K562 (cell line): ENCODE results near the gene SIAE.

Source experiments
- CBFB ChIP-seq: sonication (generic); formaldehyde crosslinking; IDR thresholded peaks from 2 replicates; pipeline ENCODE4 v1.4.0; 2020; ENCODE audit warnings: mild to moderate bottlenecking, missing genetic modification reagents
- CTCF ChIP-seq, 3 experiments: IDR thresholded peaks in 2 of 3; conservative IDR thresholded peaks in 1 of 3; 2 replicates each; pipeline ENCODE4 v1.5.1; 2011 to 2012; ENCODE audit warnings: low read length in 3 of 3, mild to moderate bottlenecking in 3 of 3, control low read depth in 2 of 3, improper control_type of control experiment in 1 of 3, inconsistent platforms in 1 of 3, low read depth in 1 of 3, mixed read lengths in 1 of 3, moderate library complexity in 1 of 3; ENCODE audit not compliant: insufficient read depth in 2 of 3
- ETV6 ChIP-seq, 3 experiments: fragments of 150-350 bp in 1 of 3; sonication (generic) in 1 of 3; formaldehyde crosslinking in 1 of 3; IDR thresholded peaks; 2 replicates each; pipeline versions ENCODE4 v1.6.1 to v1.8.0; 2014 to 2022; ENCODE audit warnings: borderline replicate concordance in 2 of 3, low read depth in 2 of 3, antibody characterized with exemption in 1 of 3, low read length in 1 of 3, mild to moderate bottlenecking in 1 of 3, missing genetic modification reagents in 1 of 3
- HEY1 ChIP-seq: fragments of 250-450 bp; sonication (Bioruptor Pico); IDR thresholded peaks from 2 replicates; pipeline ENCODE4 v1.5.0; 2020; ENCODE audit warnings: mild to moderate bottlenecking, moderate library complexity, borderline replicate concordance
- MNT ChIP-seq, 2 experiments: fragments of 450-650 bp; conservative IDR thresholded peaks; 2 replicates each; pipeline ENCODE4 v1.6.1; 2017; ENCODE audit warnings: mild to moderate bottlenecking in 2 of 2, moderate library complexity in 2 of 2
- POLR2A ChIP-seq: fragments of 450-650 bp; conservative IDR thresholded peaks from 2 replicates; pipeline ENCODE4 v1.6.1; 2016
- RAD21 ChIP-seq, 2 experiments: fragments of 250-450 bp in 1 of 2; fragments of 450-650 bp in 1 of 2; sonication (Bioruptor Pico) in 1 of 2; formaldehyde crosslinking in 1 of 2; IDR thresholded peaks in 1 of 2; conservative IDR thresholded peaks in 1 of 2; 2 replicates each; pipeline versions ENCODE4 v1.4.0 to v1.8.0; 2020 to 2022; ENCODE audit warnings: mild to moderate bottlenecking in 2 of 2, moderate library complexity in 1 of 2
- RFX1 ChIP-seq: fragments of 450-650 bp; IDR thresholded peaks from 2 replicates; pipeline ENCODE4 v1.6.1; 2016; ENCODE audit warnings: mild to moderate bottlenecking, moderate library complexity
- RFX5 ChIP-seq: IDR thresholded peaks from 2 replicates; pipeline ENCODE4 v1.6.1; 2011; ENCODE audit warnings: low read depth, mild to moderate bottlenecking, improper control_type of control experiment, low read length
- STAT6 ChIP-seq: sonication (generic); formaldehyde crosslinking; IDR thresholded peaks from 2 replicates; pipeline ENCODE4 v1.8.1; 2023; ENCODE audit warnings: mild to moderate bottlenecking, missing genetic modification reagents
- THRAP3 ChIP-seq: fragments of 450-650 bp; IDR thresholded peaks from 2 replicates; pipeline ENCODE4 v1.6.1; 2016; ENCODE audit warnings: mild to moderate bottlenecking, inconsistent platforms, borderline replicate concordance
- THRB ChIP-seq: fragments of 450-650 bp; formaldehyde crosslinking; conservative IDR thresholded peaks from 2 replicates; pipeline ENCODE4 v1.4.0; 2022; ENCODE audit warnings: mild to moderate bottlenecking, missing genetic modification characterization
- ZNF41 ChIP-seq: fragments of 250-450 bp; sonication (Bioruptor Pico); conservative IDR thresholded peaks from 2 replicates; pipeline ENCODE4 v1.4.0; 2020; ENCODE audit warnings: mild to moderate bottlenecking

GRCh38 chr11:124700028-124700427 is 26.5 kb upstream of the SIAE start:
- TF ChIP-seq HEY1 (CRISPR knock-in tag) (no peak), RFX5 (no peak), ZNF41 (CRISPR knock-in tag) (no peak), CTCF (IDR thresholded peaks at IDR 0.05 in 2 of 3, conservative IDR thresholded peaks at IDR 0.05 in 1 of 3; ENCODE audit: insufficient read depth in 2 of 3, low read depth in 1 of 3, low read length in 3 of 3) (no peak), MNT (conservative IDR thresholded peaks at IDR 0.05) (no peak), RFX1 (no peak), POLR2A (no peak), THRAP3 (no peak), ETV6 (IDR thresholded peaks at IDR 0.05; ENCODE audit: borderline replicate concordance in 1 of 2, low read depth in 2 of 2, low read length in 1 of 2) (no peak), ETV6 (CRISPR knock-in tag; IDR thresholded peaks at IDR 0.05; ENCODE audit: borderline replicate concordance) (no peak), CBFB (CRISPR knock-in tag) (no peak), THRB (CRISPR knock-in tag) (no peak), STAT6 (CRISPR knock-in tag) (no peak), RAD21 (CRISPR knock-in tag; conservative IDR thresholded peaks at IDR 0.05 in 1 of 2, IDR thresholded peaks at IDR 0.05 in 1 of 2) (no peak)
